Mesendoderm (in vitro differentiated cells): ENCODE results near the gene TMEM107.
A peak's percentile ranks its signal among the peaks of the same experiment; 100 is the strongest.
"Not testable (repeated sequence)": the region's sequence is repeated elsewhere in the genome, so short reads cannot be mapped to it uniquely, and the experiment has no call there.

Experiments
- DNase-seq: peaks from one replicate; pipeline ENCODE4 v3.0.0; 2013
- H2AK5ac ChIP-seq: 2 replicates; pipeline ENCODE4 v1.6.1; 2013; ENCODE audit warnings: low read length, inconsistent platforms
- H2BK120ac ChIP-seq: 2 replicates; pipeline ENCODE4 v1.6.1; 2013; ENCODE audit warnings: low read depth, mild to moderate bottlenecking, low read length, moderate library complexity, mixed read lengths
- H2BK15ac ChIP-seq: replicated peaks from 2 replicates; pipeline ENCODE4 v1.6.1; 2013; ENCODE audit warnings: low read depth, mild to moderate bottlenecking, moderate library complexity
- H2BK5ac ChIP-seq: 2 replicates; pipeline ENCODE4 v1.6.1; 2013; ENCODE audit warnings: low read length, inconsistent platforms
- H3K18ac ChIP-seq: 2 replicates; pipeline ENCODE4 v1.6.1; 2013; ENCODE audit warnings: mild to moderate bottlenecking, low read length, mixed read lengths
- H3K23ac ChIP-seq: one replicate; pipeline ENCODE4 v1.6.1; 2013; ENCODE audit warnings: low read length
- H3K27ac ChIP-seq: 2 replicates; pipeline ENCODE4 v1.5.1; 2013; ENCODE audit warnings: low read depth, mild to moderate bottlenecking, inconsistent platforms, low read length, moderate library complexity
- H3K27me3 ChIP-seq: 2 replicates; pipeline ENCODE4 v1.6.1; 2013; ENCODE audit warnings: low read length, control low read depth, mild to moderate bottlenecking, inconsistent platforms; ENCODE audit not compliant: insufficient read depth, poor library complexity
- H3K36me3 ChIP-seq: 2 replicates; pipeline ENCODE4 v1.6.1; 2013; ENCODE audit warnings: low read length, inconsistent platforms; ENCODE audit not compliant: control insufficient read depth, insufficient read depth
- H3K4ac ChIP-seq: one replicate; pipeline ENCODE4 v1.6.1; 2013; ENCODE audit warnings: low read depth, mild to moderate bottlenecking, low read length, moderate library complexity
- H3K4me1 ChIP-seq: 2 replicates; pipeline ENCODE4 v1.6.1; 2013; ENCODE audit warnings: low read depth, low read length, inconsistent platforms; ENCODE audit not compliant: control insufficient read depth
- H3K4me2 ChIP-seq: 2 replicates; pipeline ENCODE4 v1.6.1; 2013; ENCODE audit warnings: low read length
- H3K4me3 ChIP-seq: 2 replicates; pipeline ENCODE4 v1.5.1; 2013; ENCODE audit warnings: mild to moderate bottlenecking, low read length
- H3K56ac ChIP-seq: one replicate; pipeline ENCODE4 v1.6.1; 2013; ENCODE audit warnings: low read length
- H3K79me1 ChIP-seq: 2 replicates; pipeline ENCODE4 v1.6.1; 2013; ENCODE audit warnings: low read length, inconsistent platforms
- H3K79me2 ChIP-seq: 2 replicates; pipeline ENCODE4 v1.6.1; 2013; ENCODE audit warnings: mild to moderate bottlenecking, low read length; ENCODE audit not compliant: control insufficient read depth, insufficient read depth
- H3K9ac ChIP-seq: 2 replicates; pipeline ENCODE4 v1.6.1; 2013; ENCODE audit warnings: low read length, inconsistent platforms
- H4K5ac ChIP-seq: one replicate; pipeline ENCODE4 v1.6.1; 2013; ENCODE audit warnings: low read length
- H4K8ac ChIP-seq: one replicate; pipeline ENCODE4 v1.6.1; 2013; ENCODE audit warnings: low read depth, mild to moderate bottlenecking, control low read depth, low read length, moderate library complexity
- WGBS: extraction: QIAGEN DNeasy Blood & Tissue Kit; methylation state at CpG from one replicate; pipeline ENCODE4 v1.1.7; 2013; ENCODE audit warnings: low lambda C conversion rate, missing lambda C conversion rate; ENCODE audit not compliant: insufficient coverage; ENCODE audit errors: extremely low coverage; 5-methylcytosine and 5-hydroxymethylcytosine counted together

Gene TMEM107

DNA sequence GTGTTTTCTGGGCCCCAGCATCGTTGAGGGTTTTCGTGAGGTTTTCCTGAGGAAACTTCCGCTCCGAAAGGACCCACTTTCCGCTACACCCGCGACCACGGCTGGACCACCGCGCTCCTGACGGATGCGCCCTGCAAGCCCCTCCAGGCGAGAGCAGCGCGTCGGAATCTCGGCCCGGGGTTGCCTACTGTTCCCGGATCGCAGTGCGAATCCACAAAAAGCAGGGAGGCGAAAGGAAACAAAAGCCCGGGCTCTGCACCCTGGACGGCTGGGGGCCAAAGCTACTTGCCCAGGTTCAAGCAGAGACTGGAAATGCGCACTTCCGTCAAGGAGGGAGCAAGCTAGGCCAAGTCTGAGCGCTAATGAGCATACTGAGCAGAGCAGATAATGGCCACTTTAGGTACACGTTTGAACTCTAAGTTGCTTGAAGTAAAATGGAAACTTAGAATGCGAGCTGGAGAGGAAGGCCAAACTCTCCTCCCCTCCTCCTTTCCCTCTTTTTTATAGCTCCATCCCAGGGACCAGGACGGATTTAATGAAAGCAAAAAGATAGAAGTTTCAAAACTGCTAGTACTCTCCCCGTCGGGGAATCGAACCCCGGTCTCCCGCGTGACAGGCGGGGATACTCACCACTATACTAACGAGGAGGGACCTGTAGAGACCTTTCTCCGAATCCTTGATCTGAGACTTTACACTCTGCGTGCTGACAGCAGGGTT is 45.6 kb upstream of the TMEM107 start:
- Histone ChIP-seq H2BK120ac (no peak overlapping the region), H3K4me3 (peak overlapping the region; percentile 78), H3K4me1 (peaks cover 3% of the 10 kb centered on the region), H3K9ac (peak overlapping the region; percentile 77), H3K4ac (peak overlapping the region; percentile 41), H2AK5ac (no peak overlapping the region), H3K23ac (no peak overlapping the region), H3K56ac (peak overlapping the region; percentile 85), H4K8ac (no peak overlapping the region), H3K27me3 (no peaks in the 10 kb centered on the region), H2BK5ac (no peak overlapping the region), H2BK15ac (no peak overlapping the region), H3K27ac (peak overlapping the region; percentile 30), H3K36me3 (no peaks in the 10 kb centered on the region), H3K79me1 (no peaks in the 10 kb centered on the region), H4K5ac (no peak overlapping the region), H3K18ac (peak overlapping the region; percentile 30), H3K4me2 (peak overlapping the region; percentile 100), H3K79me2 (no peaks in the 10 kb centered on the region)
- peak; percentile 94 for DNase-seq
- WGBS: no CpG with 5 or more reads among the region's 40 CpGs

DNA sequence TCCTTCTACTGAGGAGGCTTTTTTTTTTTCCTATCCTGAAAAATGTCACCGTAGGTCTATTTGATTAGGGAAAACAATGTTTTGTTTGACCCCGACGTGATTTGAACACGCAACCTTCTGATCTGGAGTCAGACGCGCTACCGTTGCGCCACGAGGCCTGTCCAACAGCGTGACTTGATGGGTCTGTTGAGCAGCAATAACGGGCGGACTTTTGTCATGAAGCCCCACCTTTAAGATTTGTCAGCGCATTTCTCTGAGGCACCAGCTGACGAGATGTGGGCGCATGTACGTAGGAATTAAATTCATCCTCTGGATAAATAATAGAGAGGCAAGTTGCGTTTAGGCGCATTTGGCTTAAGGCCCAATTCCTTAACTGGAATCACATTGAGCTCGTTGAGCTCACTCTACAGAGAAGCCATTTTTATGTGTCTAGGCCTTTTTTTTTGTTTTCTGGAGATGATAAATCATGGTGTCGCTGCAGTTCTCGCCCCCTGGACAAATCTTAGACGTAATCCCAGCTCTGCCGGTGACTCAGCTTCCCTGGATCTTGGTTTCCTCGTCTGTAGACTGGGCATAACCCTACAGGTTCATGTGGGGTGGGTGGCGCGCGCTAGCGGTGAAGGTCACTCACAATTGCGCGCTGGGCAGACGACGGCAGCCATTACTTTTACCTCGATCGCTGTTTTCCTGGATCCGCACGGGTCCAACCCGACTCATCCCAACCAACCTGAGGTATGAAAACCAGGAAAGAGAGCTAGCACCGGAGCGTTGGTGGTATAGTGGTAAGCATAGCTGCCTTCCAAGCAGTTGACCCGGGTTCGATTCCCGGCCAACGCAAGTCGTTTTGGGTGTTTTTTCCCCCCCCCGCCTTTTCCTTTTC is 44.8 kb upstream of the TMEM107 start:
- peak; percentile 95 for DNase-seq
- Histone ChIP-seq H3K23ac (no peak overlapping the region), H3K4me3 (peak overlapping the region; percentile 92), H3K79me2 (no peaks in the 10 kb centered on the region), H3K4ac (no peak overlapping the region), H4K5ac (no peak overlapping the region), H3K56ac (peak overlapping the region; percentile 85), H2BK120ac (no peak overlapping the region), H3K79me1 (no peaks in the 10 kb centered on the region), H3K9ac (peak overlapping the region; percentile 81), H3K18ac (peak overlapping the region; percentile 30), H3K36me3 (no peaks in the 10 kb centered on the region), H2BK5ac (peak overlapping the region; percentile 57), H4K8ac (no peak overlapping the region), H3K27ac (peak overlapping the region; percentile 30), H3K4me1 (peaks cover 3% of the 10 kb centered on the region), H3K27me3 (no peaks in the 10 kb centered on the region), H2AK5ac (no peak overlapping the region), H3K4me2 (peak overlapping the region; percentile 82), H2BK15ac (no peak overlapping the region)
- no CpG with 5 or more reads among the region's 45 CpGs for WGBS

DNA sequence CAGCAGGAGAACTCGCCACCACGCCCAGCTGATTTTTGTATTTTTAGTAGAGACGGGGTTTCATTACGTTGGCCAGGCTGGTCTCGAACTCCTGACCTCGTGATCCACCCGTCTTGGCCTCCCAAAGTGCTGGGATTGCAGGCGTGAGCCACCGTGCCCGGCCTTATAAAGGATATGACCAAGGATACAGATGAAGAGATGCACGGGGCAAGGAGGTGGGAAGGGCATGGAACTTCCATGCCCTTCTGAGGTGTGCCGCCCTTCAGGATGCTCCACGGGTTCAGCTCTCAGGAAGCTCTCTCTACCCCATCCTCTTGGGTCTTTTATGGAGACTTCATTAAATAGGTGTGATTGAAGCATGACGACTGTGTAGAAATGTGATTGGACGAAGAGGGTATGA is 37.8 kb upstream of the TMEM107 start:
- not testable (repeated sequence) for DNase-seq, H3K9ac ChIP-seq, H3K79me2 ChIP-seq, H3K18ac ChIP-seq, H3K4me3 ChIP-seq, H2AK5ac ChIP-seq, H3K4me2 ChIP-seq, H3K27me3 ChIP-seq, H4K8ac ChIP-seq, H3K36me3 ChIP-seq, H3K23ac ChIP-seq, H3K4ac ChIP-seq, H2BK5ac ChIP-seq, H3K4me1 ChIP-seq, H3K79me1 ChIP-seq, H4K5ac ChIP-seq, H2BK15ac ChIP-seq, H3K27ac ChIP-seq, H3K56ac ChIP-seq, H2BK120ac ChIP-seq
- no CpG with 5 or more reads among the region's 15 CpGs for WGBS

- peaks cover 4% of the 10 kb centered on the region for H3K79me1 ChIP-seq
- no peak overlapping the region for H3K9ac ChIP-seq
- no peaks in the 10 kb centered on the region for H3K36me3 ChIP-seq
- no peak overlapping the region for H3K56ac ChIP-seq
- no peak overlapping the region for H3K4me2 ChIP-seq
- no peak overlapping the region for H4K5ac ChIP-seq
- H2BK15ac ChIP-seq: no peak overlapping the region
- H3K4me3 ChIP-seq: no peak overlapping the region
- H3K4ac ChIP-seq: no peak overlapping the region
- H3K27ac ChIP-seq: no peak overlapping the region
- no peak overlapping the region for H3K18ac ChIP-seq
- DNase-seq: no peak
- peaks cover 2% of the 10 kb centered on the region for H3K4me1 ChIP-seq
- no peak overlapping the region for H4K8ac ChIP-seq
- H3K27me3 ChIP-seq: no peaks in the 10 kb centered on the region
- no peak overlapping the region for H2BK120ac ChIP-seq
- no peak overlapping the region for H2BK5ac ChIP-seq
- peaks cover 17% of the 10 kb centered on the region for H3K79me2 ChIP-seq
- no CpG with 5 or more reads among the region's 14 CpGs for WGBS
- H3K23ac ChIP-seq: no peak overlapping the region
- no peak overlapping the region for H2AK5ac ChIP-seq
These were observed 36.4 kb upstream of the TMEM107 start for GRCh38 chr17:8212312-8213180.

DNA sequence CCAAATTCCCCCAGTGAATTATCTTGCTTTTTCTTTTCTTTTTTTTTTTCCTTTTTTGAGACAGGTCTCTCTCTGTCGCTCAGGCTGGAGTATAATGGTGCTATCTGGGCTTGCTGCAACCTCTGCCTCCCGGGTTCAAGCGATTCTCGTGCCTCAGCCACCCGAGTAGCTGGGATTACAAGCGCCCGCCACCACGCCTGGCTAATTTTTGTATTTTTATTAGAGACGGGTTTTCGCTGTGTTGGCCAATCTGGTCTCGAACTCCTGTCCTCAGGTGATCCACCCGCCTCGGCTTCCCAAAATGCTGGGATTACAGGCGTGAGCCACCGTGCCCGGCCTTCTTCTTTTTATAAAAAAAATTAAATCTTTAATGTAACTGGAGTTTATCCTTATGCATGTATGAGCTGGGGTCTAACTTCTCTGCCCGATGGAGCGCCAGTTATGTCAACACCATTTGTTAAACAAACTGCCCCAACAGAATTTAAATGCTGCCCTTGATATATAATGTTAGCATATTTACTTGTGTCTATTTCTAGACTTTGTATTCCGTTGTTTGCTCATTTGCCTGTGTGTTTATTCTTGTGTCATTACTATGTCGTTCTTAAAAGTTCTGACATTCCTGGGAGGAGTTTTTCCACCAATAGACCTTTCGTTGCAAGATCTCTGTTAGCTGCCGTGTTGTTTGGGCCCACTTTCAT is 34.7 kb upstream of the TMEM107 start:
- Histone ChIP-seq H3K27me3 (no peaks in the 10 kb centered on the region), H4K5ac (no peak overlapping the region), H4K8ac (no peak overlapping the region), H3K79me2 (peaks cover 19% of the 10 kb centered on the region), H3K56ac (peak overlapping the region; percentile 84), H3K4me3 (peak overlapping the region; percentile 30), H3K4ac (no peak overlapping the region), H3K18ac (peak overlapping the region; percentile 13), H3K79me1 (peaks cover 12% of the 10 kb centered on the region), H2AK5ac (no peak overlapping the region), H3K9ac (peak overlapping the region; percentile 68), H2BK120ac (no peak overlapping the region), H3K4me1 (peaks cover 2% of the 10 kb centered on the region), H3K23ac (no peak overlapping the region), H2BK15ac (no peak overlapping the region), H3K36me3 (peaks cover 4% of the 10 kb centered on the region), H2BK5ac (no peak overlapping the region), H3K4me2 (peak overlapping the region; percentile 41), H3K27ac (no peak overlapping the region)
- DNase-seq: no peak
- no CpG with 5 or more reads among the region's 22 CpGs for WGBS
